EH (cell line): ENCODE measurements around the gene TPP1.

Experiments
- DNase-seq: peaks from one replicate; pipeline ENCODE4 v3.0.0-alpha.2; 2015; ENCODE audit warnings: low read depth

TPP1 gene

GRCh38 chr11:6563121-6563619 lies 56.1 kb downstream of the TPP1 start:
- peak; percentile 5 for DNase-seq
